Measurements from ENCODE around the gene RPS19BP1.

RPS19BP1 gene

DNA sequence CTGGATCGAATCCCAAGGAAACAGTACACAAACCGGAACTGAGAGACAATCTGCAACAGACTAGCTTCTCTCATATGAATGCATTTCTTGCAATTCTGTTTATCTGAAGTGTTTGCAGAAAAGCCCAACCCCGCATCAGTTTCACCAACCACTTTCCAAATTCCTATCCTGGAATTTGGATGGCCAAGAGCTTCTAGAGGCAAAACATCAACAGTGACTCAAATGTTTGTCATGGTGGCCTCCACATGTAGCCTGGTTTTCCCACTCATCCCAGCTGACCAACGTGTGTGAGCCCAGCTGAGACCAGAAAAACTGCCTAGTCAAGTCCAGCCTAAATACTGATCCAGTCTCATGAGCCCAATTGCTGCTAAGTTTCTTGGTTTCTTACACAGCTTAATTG, 38.8 kb downstream of the RPS19BP1 start:
- H3K9ac ChIP-seq, result no peak overlapping the region
- H3K4me1 ChIP-seq, result peaks cover 39% of the 10 kb centered on the region
- no peak overlapping the region for H3K4me3 ChIP-seq
- no peaks in the 10 kb centered on the region for H3K9me3 ChIP-seq
- H3K36me3 ChIP-seq, result no peaks in the 10 kb centered on the region; the same call in 1 of the 2 replicates
- H3K27ac ChIP-seq, result no peak overlapping the region
- no peaks in the 10 kb centered on the region for H4K20me1 ChIP-seq
- no peak for TF ChIP-seq Cebpa-rat (IDR thresholded peaks at IDR 0.05)
- H3K4me2 ChIP-seq, result no peak overlapping the region
- no peaks in the 10 kb centered on the region for H3K27me3 ChIP-seq

DNA sequence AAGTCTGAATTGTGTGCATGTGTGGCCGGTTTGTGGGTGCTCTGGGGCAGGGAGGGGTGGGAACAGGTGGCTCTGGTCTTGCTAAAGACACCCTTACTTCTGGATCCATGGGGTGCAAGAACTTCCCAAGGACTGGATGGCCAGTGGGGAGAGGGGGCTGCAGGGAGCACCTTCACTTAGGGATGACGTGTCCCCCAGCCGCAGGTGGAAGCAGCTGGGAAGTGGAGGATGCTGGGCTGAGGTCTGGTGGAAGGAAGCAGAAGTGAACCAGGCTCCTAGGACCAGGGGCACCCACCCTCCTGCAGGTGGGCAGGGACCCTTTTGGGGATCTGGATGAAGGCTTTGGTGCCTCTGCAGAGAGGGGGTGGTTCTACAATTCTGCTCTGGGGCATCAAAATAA, 40.4 kb downstream of the RPS19BP1 start:
- Histone ChIP-seq H3K4me1 (peaks cover 39% of the 10 kb centered on the region), H3K4me2 (no peak overlapping the region), H3K27ac (no peak overlapping the region), H3K27me3 (no peaks in the 10 kb centered on the region), H3K9ac (no peak overlapping the region), H3K36me3 (peaks cover 16% of the 10 kb centered on the region), H3K9me3 (no peaks in the 10 kb centered on the region), H4K20me1 (no peaks in the 10 kb centered on the region), H3K4me3 (no peak overlapping the region)
- no peak for TF ChIP-seq Cebpa-rat (IDR thresholded peaks at IDR 0.05)

DNA sequence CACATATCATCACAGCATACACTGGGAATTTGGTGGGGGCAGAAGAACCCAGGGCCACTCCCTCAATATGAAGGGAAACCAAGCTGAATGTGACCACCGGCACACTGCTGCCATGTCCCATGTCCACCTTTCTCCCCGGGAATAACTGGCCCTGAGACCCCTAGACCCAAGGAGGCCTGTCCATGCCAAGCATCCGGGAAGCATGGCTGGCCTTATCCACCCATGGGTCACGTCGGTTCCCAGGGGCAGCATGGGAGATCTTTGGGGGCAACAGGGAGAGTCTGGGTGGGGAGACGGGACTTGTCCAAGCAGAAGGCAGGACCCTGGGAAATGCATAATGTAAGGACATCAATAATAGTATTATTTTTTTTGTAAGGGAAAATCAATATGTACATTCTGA, 40.9 kb downstream of the RPS19BP1 start:
- no peaks in the 10 kb centered on the region for H3K9me3 ChIP-seq
- H3K27ac ChIP-seq, result no peak overlapping the region
- no peak overlapping the region for H3K4me3 ChIP-seq
- no peak for TF ChIP-seq Cebpa-rat (IDR thresholded peaks at IDR 0.05)
- H3K4me1 ChIP-seq, result peaks cover 37% of the 10 kb centered on the region
- no peak overlapping the region for H3K9ac ChIP-seq
- peaks cover 16% of the 10 kb centered on the region for H3K36me3 ChIP-seq
- no peaks in the 10 kb centered on the region for H3K27me3 ChIP-seq
- H4K20me1 ChIP-seq, result no peaks in the 10 kb centered on the region
- no peak overlapping the region for H3K4me2 ChIP-seq

DNA sequence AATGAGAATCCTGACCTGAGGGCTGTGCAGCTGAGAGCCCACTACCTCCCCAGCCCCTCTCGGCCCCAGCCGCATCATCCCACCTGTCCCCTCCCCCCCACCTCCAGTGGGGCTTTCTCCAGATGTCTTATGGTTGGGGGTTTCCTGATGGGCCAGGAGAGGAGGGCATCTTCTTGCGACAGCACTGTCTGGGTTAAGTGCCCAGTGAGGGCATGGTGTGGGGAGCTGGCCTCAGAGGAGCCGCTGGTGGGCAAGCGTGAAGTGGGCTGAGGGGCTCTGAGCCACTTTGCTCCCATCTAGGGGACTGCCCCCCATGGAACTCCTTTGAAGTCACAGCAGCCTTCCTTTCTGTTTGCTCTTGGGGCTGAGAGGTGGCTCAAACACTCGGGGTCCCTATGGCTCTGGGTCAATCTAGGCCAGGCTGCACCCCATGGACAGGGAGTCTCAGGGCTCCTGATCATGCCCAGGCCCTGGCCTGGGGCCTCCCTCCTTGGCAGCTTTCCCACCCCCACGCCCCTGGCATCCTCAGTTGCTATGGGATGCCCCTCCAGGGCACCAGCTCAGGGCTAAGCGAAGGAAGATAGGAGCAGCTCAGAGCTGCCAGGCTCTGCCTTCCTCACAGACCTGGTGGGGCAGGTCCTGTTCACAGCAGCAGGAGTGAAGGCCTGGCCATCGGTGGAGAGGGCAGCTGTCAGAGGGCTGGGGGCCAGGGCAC, 41.4 kb downstream of the RPS19BP1 start:
- Histone ChIP-seq H3K9me3 (no peaks in the 10 kb centered on the region), H3K9ac (no peak overlapping the region), H3K36me3 (peaks cover 16% of the 10 kb centered on the region), H3K27me3 (no peaks in the 10 kb centered on the region), H4K20me1 (no peaks in the 10 kb centered on the region), H3K27ac (no peak overlapping the region), H3K4me3 (no peak overlapping the region), H3K4me2 (peak overlapping the region; percentile 76), H3K4me1 (peaks cover 31% of the 10 kb centered on the region)
- TF ChIP-seq Cebpa-rat (IDR thresholded peaks at IDR 0.05), result no peak

DNA sequence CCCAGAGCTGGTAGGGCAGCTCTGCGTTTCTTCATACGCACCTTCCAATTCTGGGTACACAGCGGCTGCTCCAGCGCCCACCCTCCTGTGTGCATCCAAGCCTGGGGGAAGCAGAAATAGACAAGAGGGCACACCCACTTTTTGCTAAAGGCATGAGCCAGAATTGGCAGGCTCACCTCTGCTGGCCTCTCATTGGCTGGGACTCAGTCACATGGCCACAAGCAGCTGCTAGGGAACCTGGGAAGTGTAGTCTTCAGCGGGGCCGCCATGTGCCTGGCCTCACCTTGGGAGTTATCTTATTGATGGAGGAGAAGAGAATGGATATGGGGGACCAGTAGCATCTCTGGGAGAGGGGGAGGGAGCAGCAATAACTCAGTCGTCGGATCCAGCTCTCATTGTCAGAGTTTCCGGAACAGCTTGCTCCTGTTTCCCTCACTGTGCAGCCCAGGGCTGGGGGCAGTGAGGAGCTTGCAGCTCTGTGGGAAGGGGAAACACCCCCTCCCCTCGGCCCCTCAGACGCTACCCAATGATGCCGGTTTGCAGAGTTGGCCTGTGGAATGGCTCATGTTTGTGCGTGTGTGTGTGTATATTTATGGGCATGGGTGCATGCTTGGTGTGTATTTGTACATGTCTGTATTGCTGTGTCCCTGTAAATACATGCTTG, 42.3 kb downstream of the RPS19BP1 start:
- no peak for TF ChIP-seq Cebpa-rat (IDR thresholded peaks at IDR 0.05)

DNA sequence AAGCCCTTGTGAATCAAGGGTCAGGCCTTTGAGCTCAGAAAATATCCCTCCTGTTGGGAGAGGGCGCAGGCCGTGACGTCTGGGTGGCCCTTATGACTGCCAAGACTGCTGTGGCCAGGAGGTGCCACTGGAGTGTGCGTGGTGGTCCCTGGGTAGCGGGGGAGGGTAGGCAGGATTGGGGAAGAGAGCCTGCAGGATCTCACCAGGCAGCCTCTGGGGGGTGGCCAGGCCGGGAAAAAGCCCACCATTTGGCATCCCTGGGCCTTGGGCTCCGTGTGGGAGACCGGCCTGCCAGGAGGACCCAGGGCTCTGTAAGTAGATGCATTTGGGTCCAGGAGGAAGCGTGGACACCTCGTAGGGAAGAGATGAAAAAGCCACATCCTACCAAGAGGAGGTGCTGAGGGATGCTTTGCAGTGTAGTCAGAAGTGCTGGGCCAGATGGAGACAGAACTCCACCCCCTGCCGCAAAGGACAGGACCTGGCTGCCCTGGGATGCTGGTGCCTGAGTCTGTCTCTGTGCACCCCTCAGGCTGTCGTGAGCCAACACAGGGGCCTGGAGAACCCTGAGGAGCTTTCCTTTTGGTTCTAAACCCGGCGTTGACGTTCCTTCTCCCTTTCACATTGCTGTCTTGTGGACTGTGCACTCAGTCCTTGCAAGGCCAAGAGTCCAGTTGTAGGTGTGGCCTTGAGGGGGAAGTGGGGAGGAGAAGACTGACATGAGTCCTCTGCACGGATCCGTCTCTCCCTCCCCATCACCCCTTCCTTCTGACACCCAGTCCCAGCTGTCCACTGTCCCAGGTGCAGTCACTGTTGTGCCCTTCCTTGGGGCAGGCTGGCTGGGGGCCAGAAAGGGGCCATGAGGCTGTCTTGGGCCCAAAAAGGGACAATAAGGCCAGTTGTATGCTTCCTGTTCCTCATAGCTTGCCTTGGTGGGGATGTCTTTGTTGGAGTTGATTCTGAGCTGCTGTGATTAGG, 43.2 kb downstream of the RPS19BP1 start:
- Histone ChIP-seq H3K4me2 (peak overlapping the region; percentile 76), H4K20me1 (no peaks in the 10 kb centered on the region), H3K36me3 (peaks cover 16% of the 10 kb centered on the region), H3K4me1 (peaks cover 23% of the 10 kb centered on the region), H3K9me3 (no peaks in the 10 kb centered on the region), H3K27me3 (no peaks in the 10 kb centered on the region), H3K4me3 (peak overlapping the region; percentile 20; the same call in 1 of the 2 replicates), H3K9ac (no peak overlapping the region), H3K27ac (peak overlapping the region; percentile 14; the same call in 1 of the 2 replicates)
- TF ChIP-seq Cebpa-rat (IDR thresholded peaks at IDR 0.05), result no peak

More for the DNA sequence above, 42.3 kb downstream of the RPS19BP1 start:
- Histone ChIP-seq H4K20me1 (no peaks in the 10 kb centered on the region), H3K27me3 (no peaks in the 10 kb centered on the region), H3K9ac (no peak overlapping the region), H3K4me1 (peaks cover 29% of the 10 kb centered on the region), H3K4me3 (peak overlapping the region; percentile 20; the same call in 1 of the 2 replicates), H3K36me3 (peaks cover 16% of the 10 kb centered on the region), H3K4me2 (peak overlapping the region; percentile 76), H3K9me3 (no peaks in the 10 kb centered on the region), H3K27ac (0 out of 2 replicates have a peak overlapping the region, but pooled peaks have one; percentile 27)

DNA sequence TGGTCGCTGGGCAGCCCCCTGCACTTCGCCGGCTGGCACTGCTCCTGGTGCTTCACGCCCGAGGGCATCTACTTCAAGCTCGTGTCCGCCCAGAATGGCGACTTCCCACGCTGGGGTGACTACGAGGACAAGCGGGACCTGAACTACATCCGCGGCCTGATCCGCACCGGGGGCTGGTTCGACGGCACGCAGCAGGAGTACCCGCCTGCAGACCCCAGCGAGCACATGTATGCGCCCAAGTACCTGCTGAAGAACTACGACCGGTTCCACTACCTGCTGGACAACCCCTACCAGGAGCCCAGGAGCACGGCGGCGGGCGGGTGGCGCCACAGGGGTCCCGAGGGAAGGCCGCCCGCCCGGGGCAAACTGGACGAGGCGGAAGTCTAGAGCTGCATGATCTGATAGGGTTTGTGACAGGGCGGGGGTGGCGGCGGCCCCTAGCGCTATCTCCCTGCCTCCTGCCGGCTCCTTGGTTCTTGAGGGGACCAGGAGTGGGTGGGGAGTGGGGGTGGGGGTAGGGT, 43.9 kb downstream of the RPS19BP1 start:
- Histone ChIP-seq H3K4me3 (no peak overlapping the region), H4K20me1 (no peaks in the 10 kb centered on the region), H3K27me3 (no peaks in the 10 kb centered on the region), H3K9me3 (no peaks in the 10 kb centered on the region), H3K9ac (no peak overlapping the region), H3K27ac (no peak overlapping the region), H3K4me1 (peaks cover 23% of the 10 kb centered on the region), H3K4me2 (no peak overlapping the region), H3K36me3 (peaks cover 16% of the 10 kb centered on the region)
- no peak for TF ChIP-seq Cebpa-rat (IDR thresholded peaks at IDR 0.05)

DNA sequence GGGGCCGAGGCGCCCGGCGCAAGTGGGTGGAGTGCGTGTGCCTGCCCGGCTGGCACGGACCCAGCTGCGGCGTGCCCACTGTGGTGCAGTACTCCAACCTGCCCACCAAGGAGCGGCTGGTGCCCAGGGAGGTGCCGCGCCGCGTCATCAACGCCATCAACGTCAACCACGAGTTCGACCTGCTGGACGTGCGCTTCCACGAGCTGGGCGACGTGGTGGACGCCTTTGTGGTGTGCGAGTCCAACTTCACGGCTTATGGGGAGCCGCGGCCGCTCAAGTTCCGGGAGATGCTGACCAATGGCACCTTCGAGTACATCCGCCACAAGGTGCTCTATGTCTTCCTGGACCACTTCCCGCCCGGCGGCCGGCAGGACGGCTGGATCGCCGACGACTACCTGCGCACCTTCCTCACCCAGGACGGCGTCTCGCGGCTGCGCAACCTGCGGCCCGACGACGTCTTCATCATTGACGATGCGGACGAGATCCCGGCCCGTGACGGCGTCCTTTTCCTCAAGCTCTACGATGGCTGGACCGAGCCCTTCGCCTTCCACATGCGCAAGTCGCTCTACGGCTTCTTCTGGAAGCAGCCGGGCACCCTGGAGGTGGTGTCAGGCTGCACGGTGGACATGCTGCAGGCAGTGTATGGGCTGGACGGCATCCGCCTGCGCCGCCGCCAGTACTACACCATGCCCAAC, 44.6 kb downstream of the RPS19BP1 start:
- H3K27me3 ChIP-seq, result no peaks in the 10 kb centered on the region
- no peak overlapping the region for H3K27ac ChIP-seq
- H3K4me1 ChIP-seq, result peaks cover 28% of the 10 kb centered on the region
- H3K36me3 ChIP-seq, result peaks cover 16% of the 10 kb centered on the region
- H3K4me3 ChIP-seq, result no peak overlapping the region
- no peaks in the 10 kb centered on the region for H3K9me3 ChIP-seq
- no peaks in the 10 kb centered on the region for H4K20me1 ChIP-seq
- no peak for TF ChIP-seq Cebpa-rat (IDR thresholded peaks at IDR 0.05)
- H3K9ac ChIP-seq, result no peak overlapping the region
- H3K4me2 ChIP-seq, result no peak overlapping the region
